ENCODE data around the gene BRSK2.
"Not testable (repeated sequence)": the region's sequence is repeated elsewhere in the genome, so short reads cannot be mapped to it uniquely, and the experiment has no call there.

Gene BRSK2

GRCh38 chr11:1435479-1435819, 45.7 kb downstream of the BRSK2 start:
- DNase-seq (ENCODE audit: low read depth in 2 of 2, low spot score in 1 of 2): not testable (repeated sequence)

DNA sequence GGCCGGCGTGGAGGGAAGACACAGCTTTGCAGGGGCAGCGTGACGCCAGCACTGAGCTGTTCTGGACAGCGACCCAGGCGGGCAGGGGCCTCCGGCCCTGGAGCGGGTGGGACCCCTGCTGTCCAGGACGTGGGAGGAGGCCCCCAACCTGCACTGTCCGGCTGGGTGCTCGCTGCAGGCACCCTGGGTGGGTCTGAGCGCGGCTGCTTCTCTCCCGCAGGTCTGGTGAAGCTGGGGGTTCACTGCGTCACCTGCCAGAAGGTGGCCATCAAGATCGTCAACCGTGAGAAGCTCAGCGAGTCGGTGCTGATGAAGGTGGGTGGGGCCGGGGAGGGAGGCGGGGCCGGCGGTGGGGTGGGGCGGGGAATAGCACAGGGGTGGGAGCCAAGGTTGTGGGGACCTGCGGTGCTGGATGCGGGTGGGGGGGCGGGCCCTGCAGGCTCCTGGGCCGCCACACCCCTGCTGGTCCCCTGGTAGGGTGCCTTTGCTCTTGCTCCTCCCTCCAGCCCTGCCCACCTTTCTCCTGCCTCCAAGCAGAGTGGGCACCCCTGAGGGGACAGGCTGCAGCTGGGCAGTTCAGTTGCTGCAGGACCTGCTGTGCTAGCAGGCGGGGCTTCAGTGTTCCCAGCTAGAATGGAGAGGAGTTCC, 46.2 kb downstream of the BRSK2 start:
- no peak for DNase-seq (ENCODE audit: low read depth in 2 of 2, low spot score in 1 of 2)

DNA sequence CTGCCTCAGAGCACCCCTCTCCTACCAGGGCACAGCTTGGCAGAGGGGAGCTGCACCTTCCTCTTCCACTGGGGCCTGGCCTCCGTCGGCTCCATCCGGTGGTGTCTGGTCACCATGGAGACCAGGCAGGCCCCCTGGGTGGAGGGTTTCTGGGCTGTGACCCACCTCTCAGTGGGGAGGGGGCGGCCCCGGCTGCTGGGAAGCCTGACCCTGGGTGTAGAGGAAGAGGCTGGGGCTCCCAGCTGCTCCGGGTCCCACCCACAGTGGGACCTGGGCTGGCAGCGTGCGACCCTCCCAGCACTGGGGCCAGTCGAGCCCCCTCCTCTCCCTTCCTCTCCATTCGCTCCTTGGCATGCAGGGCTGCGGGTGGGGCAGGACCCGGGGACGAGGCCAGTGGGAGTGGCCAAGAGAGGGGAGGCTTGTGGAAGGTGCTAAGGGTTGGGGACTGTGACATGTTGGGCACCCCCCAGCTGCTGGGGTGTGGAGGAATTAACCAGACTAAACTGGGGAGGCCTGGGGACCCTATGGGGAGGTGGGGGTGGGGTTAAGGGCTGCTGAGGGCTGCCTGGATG, 46.8 kb downstream of the BRSK2 start:
- DNase-seq (ENCODE audit: low read depth in 2 of 2, low spot score in 1 of 2): no peak

GRCh38 chr11:1437500-1437899, 47.8 kb downstream of the BRSK2 start:
- no peak for DNase-seq (ENCODE audit: low read depth in 2 of 2, low spot score in 1 of 2)

DNA sequence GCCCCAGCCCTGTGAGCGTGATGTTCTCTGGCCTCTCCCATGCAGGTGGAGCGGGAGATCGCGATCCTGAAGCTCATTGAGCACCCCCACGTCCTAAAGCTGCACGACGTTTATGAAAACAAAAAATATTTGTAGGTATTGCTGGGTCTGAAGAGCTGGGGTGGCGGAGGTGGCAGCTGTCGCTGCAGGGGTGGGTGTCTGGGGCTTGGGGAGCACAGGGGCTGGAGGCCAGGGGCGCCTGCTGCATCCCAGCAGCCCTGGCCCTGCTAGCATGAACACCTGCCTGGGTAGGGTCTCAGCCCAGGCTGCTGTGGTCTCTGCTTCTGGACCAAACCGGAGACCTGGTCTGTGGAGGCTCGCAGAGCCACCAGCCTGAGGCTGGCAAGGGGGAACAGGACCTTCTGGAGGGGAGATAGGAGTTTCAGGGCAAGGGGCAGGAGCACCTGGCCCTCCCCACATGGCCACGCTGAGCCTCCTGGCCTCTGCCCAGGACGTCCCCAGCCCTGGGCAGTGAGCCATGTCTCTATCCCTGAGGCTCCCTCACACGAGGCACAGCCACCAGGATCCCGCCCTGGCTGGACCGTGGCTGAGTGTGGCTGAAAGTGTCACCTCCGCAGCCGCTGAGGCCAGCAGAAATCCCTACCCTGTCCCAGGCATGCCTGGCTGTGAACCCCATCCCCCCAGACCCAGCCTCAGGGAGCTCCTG, 48.7 kb downstream of the BRSK2 start:
- no peak for DNase-seq (ENCODE audit: low read depth in 2 of 2, low spot score in 1 of 2)

DNA sequence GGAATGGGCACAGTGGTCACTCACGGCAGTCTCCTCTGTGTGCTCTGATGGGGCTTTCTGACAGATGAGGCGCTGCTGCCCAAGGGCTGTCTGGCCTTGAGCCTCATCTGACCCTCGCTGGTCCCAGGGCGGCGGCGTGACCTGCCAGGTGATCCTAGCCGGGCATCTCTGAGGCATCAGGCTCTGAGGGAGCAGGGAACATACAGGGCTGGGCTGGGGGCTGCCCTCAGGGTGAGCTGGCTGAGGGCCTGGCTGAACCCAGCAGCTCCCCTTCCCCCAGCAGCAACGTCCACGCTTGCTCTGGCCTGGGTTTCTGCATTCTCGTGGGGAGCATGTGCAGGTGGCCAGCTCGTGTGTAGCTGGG, 49.2 kb downstream of the BRSK2 start:
- DNase-seq (ENCODE audit: low read depth in 2 of 2, low spot score in 1 of 2): no peak

DNA sequence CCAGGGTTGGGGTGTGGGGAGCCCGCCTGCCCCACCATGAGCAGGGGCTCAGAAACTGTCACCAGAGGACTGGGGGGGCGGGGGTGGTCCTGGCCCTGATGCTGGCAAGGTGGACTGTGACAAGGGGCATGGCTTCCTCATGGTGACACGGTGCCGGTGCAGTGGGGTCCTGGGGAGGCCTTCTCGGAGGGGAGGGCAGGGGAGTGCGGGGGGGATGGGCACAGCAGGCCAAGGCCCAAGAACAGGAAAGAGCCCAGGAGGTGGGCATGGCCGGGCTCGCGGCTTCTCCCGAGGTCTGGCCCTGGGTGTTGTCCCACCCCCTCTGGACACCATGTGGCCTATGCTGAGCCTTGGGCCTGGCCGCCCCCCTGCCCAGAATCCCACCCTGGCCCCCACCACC, 49.6 kb downstream of the BRSK2 start:
- no peak for DNase-seq (ENCODE audit: low read depth in 2 of 2, low spot score in 1 of 2)

GRCh38 chr11:1440066-1440465, 50.3 kb downstream of the BRSK2 start:
- no peak for DNase-seq (ENCODE audit: low read depth in 2 of 2, low spot score in 1 of 2)

DNA sequence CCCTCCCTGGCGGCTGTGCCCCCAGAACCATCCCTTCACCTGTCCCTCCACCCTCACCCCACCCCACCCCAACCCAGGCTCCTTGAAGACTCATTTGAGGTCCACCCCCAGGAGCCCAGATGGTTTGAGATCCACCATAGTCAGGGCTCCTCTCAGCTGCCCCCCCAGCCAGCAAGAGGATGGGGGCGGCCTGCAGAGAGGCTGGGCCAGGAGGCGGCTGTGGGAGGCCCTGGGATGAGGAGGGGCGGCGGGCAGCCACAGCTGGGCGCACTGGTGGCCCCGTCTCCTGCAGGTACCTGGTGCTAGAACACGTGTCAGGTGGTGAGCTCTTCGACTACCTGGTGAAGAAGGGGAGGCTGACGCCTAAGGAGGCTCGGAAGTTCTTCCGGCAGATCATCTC, 50.8 kb downstream of the BRSK2 start:
- DNase-seq (ENCODE audit: low read depth in 2 of 2, low spot score in 1 of 2): no peak

DNA sequence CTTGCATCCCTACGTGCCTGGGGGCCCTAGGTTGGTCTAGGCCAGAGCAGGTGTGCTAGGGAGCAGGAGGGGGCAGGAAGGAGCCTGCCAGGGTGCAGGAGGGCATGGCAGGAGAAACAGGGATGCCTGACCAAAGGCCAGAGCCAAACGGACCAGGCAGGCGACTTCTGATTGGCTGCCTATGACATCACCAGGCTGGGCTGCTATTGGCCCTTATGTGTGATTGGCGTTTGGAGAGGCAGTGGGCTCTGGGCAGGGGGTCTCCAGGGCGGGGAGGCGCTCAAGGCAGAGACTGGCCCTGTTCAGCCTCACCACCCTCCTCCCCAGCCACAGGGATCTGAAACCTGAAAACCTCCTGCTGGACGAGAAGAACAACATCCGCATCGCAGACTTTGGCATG, 52.4 kb downstream of the BRSK2 start:
- no peak for DNase-seq (ENCODE audit: low read depth in 2 of 2, low spot score in 1 of 2)

GRCh38 chr11:1442807-1443366, 53.2 kb downstream of the BRSK2 start:
- no peak for DNase-seq (ENCODE audit: low read depth in 2 of 2, low spot score in 1 of 2)

- no peak for DNase-seq (ENCODE audit: low read depth in 2 of 2, low spot score in 1 of 2)
Observed at GRCh38 chr11:1443737-1444136, 54.0 kb downstream of the BRSK2 start.

DNA sequence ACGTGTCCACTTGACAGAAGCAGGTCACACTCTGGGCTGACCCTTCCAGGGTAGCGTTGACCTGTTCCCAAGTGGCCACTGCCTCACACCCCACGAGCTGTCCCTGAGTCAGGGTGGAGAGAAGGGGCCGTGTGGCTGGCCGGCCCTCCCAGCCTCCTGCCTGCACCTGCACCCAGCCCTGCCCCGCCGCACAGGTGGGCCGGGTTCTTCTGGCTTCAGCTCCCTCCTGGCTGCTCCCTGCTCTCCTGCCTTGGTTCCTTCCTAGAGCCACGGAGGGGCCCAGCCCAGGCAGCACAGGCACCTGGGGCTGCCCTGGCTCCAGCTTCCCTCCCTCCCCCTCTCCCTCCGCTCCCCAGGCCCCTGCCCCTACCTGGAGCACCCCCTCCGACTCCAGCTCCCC, 54.6 kb downstream of the BRSK2 start:
- no peak for DNase-seq (ENCODE audit: low read depth in 2 of 2, low spot score in 1 of 2)

GRCh38 chr11:1444823-1445422, 55.2 kb downstream of the BRSK2 start:
- no peak for DNase-seq (ENCODE audit: low read depth in 2 of 2, low spot score in 1 of 2)

DNA sequence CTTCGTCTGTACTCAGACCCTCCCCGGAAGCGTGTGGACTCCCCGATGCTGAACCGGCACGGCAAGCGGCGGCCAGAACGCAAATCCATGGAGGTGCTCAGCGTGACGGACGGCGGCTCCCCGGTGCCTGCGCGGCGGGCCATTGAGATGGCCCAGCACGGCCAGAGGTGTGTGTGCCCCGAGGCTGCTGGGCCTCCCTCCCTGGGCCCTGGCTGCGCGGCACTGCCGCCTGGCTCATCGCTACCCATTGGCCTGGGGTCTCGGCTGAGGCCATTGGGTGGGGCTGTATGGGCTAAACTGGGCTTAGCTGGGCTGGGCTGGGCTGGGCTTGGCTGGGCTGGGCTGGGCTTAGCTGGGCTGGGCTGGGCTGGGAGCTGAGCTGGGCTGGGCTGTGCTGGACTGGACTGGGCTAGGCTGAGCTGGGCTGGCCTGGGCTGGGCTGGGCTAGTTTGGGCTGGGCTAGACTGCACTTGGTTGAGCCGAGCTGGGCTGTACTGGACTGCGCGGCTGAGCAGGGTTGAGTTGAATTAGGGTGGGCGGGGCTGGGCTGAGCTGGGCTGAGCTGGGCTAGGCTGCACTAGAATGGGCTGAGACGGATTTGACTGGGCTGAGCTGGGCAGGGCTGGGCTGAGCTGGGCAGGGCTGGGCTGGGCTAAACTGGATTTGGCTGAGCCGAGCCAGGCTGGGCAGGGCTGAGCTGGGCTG, 56.2 kb downstream of the BRSK2 start:
- no peak for DNase-seq (ENCODE audit: low read depth in 2 of 2, low spot score in 1 of 2)

GRCh38 chr11:1446623-1447022, 56.9 kb downstream of the BRSK2 start:
- DNase-seq (ENCODE audit: low read depth in 2 of 2, low spot score in 1 of 2): no peak

DNA sequence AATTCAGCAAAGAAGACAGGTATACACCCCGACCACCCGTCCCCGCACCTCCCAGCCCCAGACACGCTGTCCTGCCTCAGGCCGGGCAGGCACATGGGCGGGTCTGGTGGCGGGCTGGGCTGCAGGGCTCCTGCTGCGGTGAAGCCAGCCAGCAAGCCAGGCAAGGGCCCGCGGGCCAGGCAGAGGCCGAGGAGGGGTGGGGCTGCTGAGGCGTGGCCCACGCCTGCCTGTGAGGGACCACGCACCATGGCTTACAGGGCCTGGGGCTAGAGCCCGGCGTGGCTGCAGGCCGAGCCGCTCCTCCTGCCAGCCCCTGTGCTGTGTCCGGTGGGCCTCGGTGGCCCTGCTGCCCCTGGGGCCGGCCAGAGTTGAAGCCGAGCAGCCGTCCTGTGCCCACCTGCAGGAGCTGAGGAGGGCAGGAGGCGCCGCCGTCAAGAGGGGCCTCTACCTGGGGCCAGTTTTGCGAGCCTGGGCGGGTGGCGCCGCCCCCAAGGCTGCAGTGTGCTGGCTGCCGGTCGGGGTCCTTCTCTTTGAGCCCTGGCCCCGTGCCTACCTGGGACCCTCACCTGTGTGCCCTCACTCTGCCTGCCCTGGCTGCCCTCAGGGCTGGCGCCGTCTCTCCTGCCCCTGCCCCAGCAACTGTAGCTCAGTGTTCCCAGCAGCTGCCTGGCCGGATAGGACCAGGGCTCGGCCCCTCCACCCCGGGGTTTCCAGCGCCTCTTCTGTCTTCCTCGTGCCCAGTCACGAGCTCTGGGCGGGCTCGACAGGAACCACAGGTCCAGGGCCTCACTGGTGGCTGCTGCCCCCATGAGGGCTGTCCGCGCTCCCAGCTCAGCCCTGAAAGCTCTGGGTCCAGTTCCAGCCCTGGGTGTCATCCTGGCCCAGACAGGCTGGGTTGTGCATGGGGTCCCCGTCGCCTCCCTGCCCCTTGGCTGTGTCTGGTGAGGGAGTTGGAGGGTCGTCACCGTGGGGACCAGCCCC, 58.4 kb downstream of the BRSK2 start:
- DNase-seq (ENCODE audit: low read depth in 2 of 2, low spot score in 1 of 2): no peak

GRCh38 chr11:1448882-1449281, 59.1 kb downstream of the BRSK2 start:
- no peak for DNase-seq (ENCODE audit: low read depth in 2 of 2, low spot score in 1 of 2)

DNA sequence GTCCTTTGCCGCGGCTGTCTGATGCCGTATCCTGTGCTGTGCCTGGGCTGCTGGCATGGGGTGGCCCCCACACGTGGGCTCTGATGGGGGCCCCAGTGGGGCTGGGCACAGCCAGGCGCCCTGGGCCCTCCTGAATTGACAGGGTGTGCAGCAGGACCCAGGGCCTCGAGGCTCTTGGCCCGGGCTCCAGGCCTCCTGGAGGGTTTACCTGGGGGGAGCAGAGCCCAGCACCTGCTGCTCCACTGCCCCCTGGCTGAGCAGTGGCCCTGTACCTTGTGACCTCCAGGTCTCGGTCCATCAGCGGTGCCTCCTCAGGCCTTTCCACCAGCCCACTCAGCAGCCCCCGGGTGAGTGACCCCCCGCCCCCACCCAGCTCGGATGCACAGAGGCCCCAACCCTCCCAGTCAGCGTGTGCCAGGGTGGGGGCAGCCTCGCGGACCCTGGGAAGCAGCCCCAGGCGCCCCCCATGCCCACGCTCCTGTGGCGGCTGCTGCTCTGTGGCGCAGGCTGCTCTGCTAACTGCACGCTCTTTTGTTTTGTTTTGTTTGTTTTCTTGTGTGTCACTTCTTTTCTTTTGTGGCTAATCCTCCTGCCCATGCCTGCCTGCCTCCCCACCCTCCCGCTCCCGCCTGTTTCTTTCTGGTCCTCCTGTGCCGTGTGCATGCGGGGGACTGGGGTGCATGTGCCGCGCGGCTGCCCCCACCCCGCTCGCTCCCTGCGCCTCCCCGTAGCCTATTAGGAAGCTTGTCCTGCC, 59.9 kb downstream of the BRSK2 start:
- no peak for DNase-seq (ENCODE audit: low read depth in 2 of 2, low spot score in 1 of 2)

Data from stimulated activated CD8-positive, alpha-beta memory T cell treated with anti-CD3 and anti-CD28 coated beads, Interleukin-4, amount 100 ng/mL, for 1 hour (primary cell).